ENCODE results near the gene KCNJ12.

GRCh38 chr17:21388066-21388465 is 11.9 kb downstream of the KCNJ12 start:
- TF ChIP-seq RNF2 (IDR thresholded peaks at IDR 0.05; ENCODE audit: borderline replicate concordance, low read depth) (no peak), MAZ (IDR thresholded peaks at IDR 0.05; ENCODE audit: borderline replicate concordance, low read depth, low read length) (no peak), ATOH8 (CRISPR knock-in tag; IDR thresholded peaks at IDR 0.05; ENCODE audit: low read depth) (no peak), CTCF (IDR thresholded peaks at IDR 0.05) (no peak), ESRRA (IDR thresholded peaks at IDR 0.05; ENCODE audit: borderline replicate concordance, low read length) (no peak), TP53 (CRISPR knock-in tag; IDR thresholded peaks at IDR 0.05) (no peak), POLR2AphosphoS2 (conservative IDR thresholded peaks at IDR 0.05; ENCODE audit: low read length) (no peak), POLR2A (IDR thresholded peaks at IDR 0.05; ENCODE audit: low read length) (no peak), REST (IDR thresholded peaks at IDR 0.05) (no peak), JUN (IDR thresholded peaks at IDR 0.05) (no peak)

Data from A549 (cell line).